ENCODE measurements around the gene RFX8.

DNA sequence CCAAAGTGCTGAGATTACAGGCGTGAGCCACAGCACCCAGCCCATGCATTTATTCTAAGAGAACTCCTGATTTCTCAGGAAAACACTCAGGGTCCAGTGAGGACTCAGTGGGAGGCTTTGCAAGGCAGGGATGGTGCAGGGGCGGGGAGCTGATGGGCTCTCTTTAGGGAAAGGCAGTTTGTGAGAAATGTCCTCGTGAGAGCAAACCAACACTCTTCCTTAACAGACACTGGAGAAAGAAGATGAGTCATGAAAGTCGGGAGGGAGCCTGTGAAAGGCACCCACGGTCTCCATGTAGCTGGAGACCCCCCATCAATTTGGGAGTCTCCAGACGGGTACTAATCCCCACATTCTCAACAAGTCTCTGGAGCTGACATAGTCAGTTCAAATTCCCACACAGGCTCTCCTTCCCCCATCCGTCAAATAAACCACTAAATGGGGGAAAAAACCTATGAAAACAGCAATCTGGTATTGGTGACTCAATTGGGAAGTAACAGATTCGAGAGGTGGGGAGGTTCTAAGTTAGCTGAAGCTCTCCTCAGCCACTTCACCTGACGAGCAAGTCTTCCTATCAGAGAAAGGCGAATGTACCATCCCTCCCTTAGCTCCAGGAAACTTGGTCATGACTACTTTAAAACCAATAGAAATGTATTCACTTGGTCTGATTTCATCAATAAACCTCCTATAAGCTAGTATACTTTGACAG lies 76.6 kb downstream of the RFX8 start:
- TF ChIP-seq, protein P1, sequence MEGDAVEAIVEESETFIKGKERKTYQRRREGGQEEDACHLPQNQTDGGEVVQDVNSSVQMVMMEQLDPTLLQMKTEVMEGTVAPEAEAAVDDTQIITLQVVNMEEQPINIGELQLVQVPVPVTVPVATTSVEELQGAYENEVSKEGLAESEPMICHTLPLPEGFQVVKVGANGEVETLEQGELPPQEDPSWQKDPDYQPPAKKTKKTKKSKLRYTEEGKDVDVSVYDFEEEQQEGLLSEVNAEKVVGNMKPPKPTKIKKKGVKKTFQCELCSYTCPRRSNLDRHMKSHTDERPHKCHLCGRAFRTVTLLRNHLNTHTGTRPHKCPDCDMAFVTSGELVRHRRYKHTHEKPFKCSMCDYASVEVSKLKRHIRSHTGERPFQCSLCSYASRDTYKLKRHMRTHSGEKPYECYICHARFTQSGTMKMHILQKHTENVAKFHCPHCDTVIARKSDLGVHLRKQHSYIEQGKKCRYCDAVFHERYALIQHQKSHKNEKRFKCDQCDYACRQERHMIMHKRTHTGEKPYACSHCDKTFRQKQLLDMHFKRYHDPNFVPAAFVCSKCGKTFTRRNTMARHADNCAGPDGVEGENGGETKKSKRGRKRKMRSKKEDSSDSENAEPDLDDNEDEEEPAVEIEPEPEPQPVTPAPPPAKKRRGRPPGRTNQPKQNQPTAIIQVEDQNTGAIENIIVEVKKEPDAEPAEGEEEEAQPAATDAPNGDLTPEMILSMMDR (conservative IDR thresholded peaks at IDR 0.05; ENCODE audit: low read depth, low read length): no peak
- no peak for TF ChIP-seq EZH2phosphoT487 (IDR thresholded peaks at IDR 0.05; ENCODE audit: borderline replicate concordance, low read length)

All from PC-3 (cell line).